Tibial artery (tissue), 4 donors: ENCODE measurements around the gene B3GNT7.

ENCODE experiments used
- DNase-seq, 2 donors: peaks; one replicate each; pipeline ENCODE4 v3.0.0-alpha.2; 2019
- H3K27ac ChIP-seq, 2 donors: fragments of 200-600 bp; sonication (generic) in 1 of 2; 1 replicate in 1 of 2; 2 replicates in 1 of 2; pipeline ENCODE4 v1.5.1; 2018 to 2019; ENCODE audit warnings: mild to moderate bottlenecking in 1 of 2
- H3K27me3 ChIP-seq, 2 donors: fragments of 200-600 bp; sonication (generic) in 1 of 2; one replicate each; pipeline versions ENCODE4 v1.5.1 to v1.6.0; 2016 to 2019
- H3K36me3 ChIP-seq, 3 donors: fragments of 200-600 bp; sonication (generic) in 2 of 3; one replicate each; pipeline ENCODE4 v1.5.1; 2016 to 2019; ENCODE audit warnings: mild to moderate bottlenecking in 2 of 3
- H3K4me1 ChIP-seq, 4 donors: fragments of 200-600 bp; sonication (generic) in 2 of 4; 1 replicate in 3 of 4; 2 replicates in 1 of 4; pipeline ENCODE4 v1.5.1; 2016 to 2019
- H3K4me3 ChIP-seq, 2 donors: fragments of 200-600 bp; sonication (generic) in 1 of 2; 1 replicate in 1 of 2; 2 replicates in 1 of 2; pipeline ENCODE4 v1.5.1; 2018 to 2019; ENCODE audit warnings: mild to moderate bottlenecking in 2 of 2
- H3K9me3 ChIP-seq, 3 donors: fragments of 200-600 bp; sonication (generic) in 1 of 3; one replicate each; pipeline ENCODE4 v1.5.1; 2016 to 2019
- intact Hi-C: fragments of 100-400 bp; cut with DNase I; formaldehyde crosslinking; loops from one replicate; pipeline ENCODE4 v1.15.0; 2023; ENCODE audit warnings: low total_unique reads
- TF ChIP-seq, protein P1 (sequence below), 2 experiments: fragments of 200-600 bp in 1 of 2; fragments of 450-650 bp in 1 of 2; IDR thresholded peaks; one replicate each; pipeline ENCODE4 v1.5.1; 2017 to 2019; ENCODE audit warnings: antibody characterized with exemption in 2 of 2, mild to moderate bottlenecking in 1 of 2, moderate library complexity in 1 of 2

B3GNT7 gene

GRCh38 chr2:231351648-231352047, 43.9 kb upstream of the B3GNT7 start:
- Histone ChIP-seq H3K27ac (no peak overlapping the region), H3K9me3 (no peaks in the 10 kb centered on the region), H3K27me3 (no peaks in the 10 kb centered on the region), H3K36me3 (peaks cover 0 to 11% (median 10%) of the 10 kb centered on the region in 3 donors), H3K4me1 (no peaks in the 10 kb centered on the region), H3K4me3 (no peak overlapping the region)
- TF ChIP-seq, protein P1, sequence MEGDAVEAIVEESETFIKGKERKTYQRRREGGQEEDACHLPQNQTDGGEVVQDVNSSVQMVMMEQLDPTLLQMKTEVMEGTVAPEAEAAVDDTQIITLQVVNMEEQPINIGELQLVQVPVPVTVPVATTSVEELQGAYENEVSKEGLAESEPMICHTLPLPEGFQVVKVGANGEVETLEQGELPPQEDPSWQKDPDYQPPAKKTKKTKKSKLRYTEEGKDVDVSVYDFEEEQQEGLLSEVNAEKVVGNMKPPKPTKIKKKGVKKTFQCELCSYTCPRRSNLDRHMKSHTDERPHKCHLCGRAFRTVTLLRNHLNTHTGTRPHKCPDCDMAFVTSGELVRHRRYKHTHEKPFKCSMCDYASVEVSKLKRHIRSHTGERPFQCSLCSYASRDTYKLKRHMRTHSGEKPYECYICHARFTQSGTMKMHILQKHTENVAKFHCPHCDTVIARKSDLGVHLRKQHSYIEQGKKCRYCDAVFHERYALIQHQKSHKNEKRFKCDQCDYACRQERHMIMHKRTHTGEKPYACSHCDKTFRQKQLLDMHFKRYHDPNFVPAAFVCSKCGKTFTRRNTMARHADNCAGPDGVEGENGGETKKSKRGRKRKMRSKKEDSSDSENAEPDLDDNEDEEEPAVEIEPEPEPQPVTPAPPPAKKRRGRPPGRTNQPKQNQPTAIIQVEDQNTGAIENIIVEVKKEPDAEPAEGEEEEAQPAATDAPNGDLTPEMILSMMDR (IDR thresholded peaks at IDR 0.05), result no peak
- DNase-seq, result no peak
- intact Hi-C loops, result no loop called here

- TF ChIP-seq, protein P1 (IDR thresholded peaks at IDR 0.05), result no peak
- H3K4me3 ChIP-seq, result no peak overlapping the region
- peaks cover 0 to 24% (median 15%) of the 10 kb centered on the region in 3 donors for H3K36me3 ChIP-seq
- peak; percentile 1 to 48 for DNase-seq
- no peaks in the 10 kb centered on the region for H3K9me3 ChIP-seq
- intact Hi-C loops, result no loop called here
- H3K4me1 ChIP-seq, result no peaks in the 10 kb centered on the region
- H3K27me3 ChIP-seq, result no peaks in the 10 kb centered on the region
- no peak overlapping the region for H3K27ac ChIP-seq
Measured at GRCh38 chr2:231353469-231353868, 42.0 kb upstream of the B3GNT7 start.

GRCh38 chr2:231355508-231356465, 39.7 kb upstream of the B3GNT7 start:
- H3K36me3 ChIP-seq, result peaks cover 3 to 34% (median 25%) of the 10 kb centered on the region in 3 donors
- TF ChIP-seq, protein P1 (IDR thresholded peaks at IDR 0.05), result no peak
- no peaks in the 10 kb centered on the region for H3K4me1 ChIP-seq
- peak; percentile 20 to 60 for DNase-seq
- H3K27ac ChIP-seq, result peak overlapping the region in 1 of 2 donors; percentile 19
- H3K9me3 ChIP-seq, result no peaks in the 10 kb centered on the region
- no peaks in the 10 kb centered on the region for H3K27me3 ChIP-seq
- H3K4me3 ChIP-seq, result no peak overlapping the region
- intact Hi-C loops, result no loop called here

DNA sequence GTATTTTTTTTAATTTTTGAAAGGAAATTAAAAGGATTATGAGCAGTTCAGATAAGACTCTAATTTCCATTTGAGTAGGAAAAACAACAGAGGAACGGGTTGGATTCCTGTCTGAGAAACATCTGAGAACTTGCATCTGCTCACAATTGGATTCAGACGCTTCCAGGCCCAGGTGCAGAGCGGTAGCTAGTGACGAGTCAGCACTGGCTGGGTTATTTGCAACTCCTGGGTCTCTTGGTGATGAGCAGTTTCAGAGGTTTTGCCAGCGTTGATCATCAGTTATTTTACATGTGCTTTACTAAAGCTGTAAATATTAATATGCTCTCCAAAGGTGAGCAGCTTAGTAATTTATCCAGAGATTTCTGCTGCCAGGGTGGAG, 39.1 kb upstream of the B3GNT7 start:
- intact Hi-C loops, result no loop called here
- Histone ChIP-seq H3K27me3 (no peaks in the 10 kb centered on the region), H3K36me3 (peaks cover 6 to 41% (median 28%) of the 10 kb centered on the region in 3 donors), H3K9me3 (no peaks in the 10 kb centered on the region), H3K4me3 (no peak overlapping the region), H3K27ac (no peak overlapping the region), H3K4me1 (no peaks in the 10 kb centered on the region)
- TF ChIP-seq, protein P1 (IDR thresholded peaks at IDR 0.05), result no peak
- no peak for DNase-seq

- no peaks in the 10 kb centered on the region for H3K9me3 ChIP-seq
- H3K27me3 ChIP-seq, result no peaks in the 10 kb centered on the region
- intact Hi-C loops, result no loop called here
- TF ChIP-seq, protein P1 (IDR thresholded peaks at IDR 0.05), result no peak
- H3K4me1 ChIP-seq, result no peaks in the 10 kb centered on the region
- H3K27ac ChIP-seq, result no peak overlapping the region
- H3K4me3 ChIP-seq, result no peak overlapping the region
- peaks cover 6 to 47% (median 31%) of the 10 kb centered on the region in 3 donors for H3K36me3 ChIP-seq
- peak in 1 of 2 donors; percentile 16 for DNase-seq
Measured at GRCh38 chr2:231357048-231357447, 38.5 kb upstream of the B3GNT7 start.
